ENCODE measurements around the gene CXXC4.

GRCh38 chr4:104446431-104447278, 48.0 kb downstream of the CXXC4 start:
- TF ChIP-seq POU6F1 (CRISPR knock-in tag; IDR thresholded peaks at IDR 0.05; ENCODE audit: borderline replicate concordance, low read depth): no peak
- TF ChIP-seq ARNTL (CRISPR knock-in tag; IDR thresholded peaks at IDR 0.05; ENCODE audit: borderline replicate concordance, low read depth): no peak
- no peak for TF ChIP-seq OSR1 (CRISPR knock-in tag; IDR thresholded peaks at IDR 0.05)
- no peak for TF ChIP-seq ZFP30 (CRISPR knock-in tag; IDR thresholded peaks at IDR 0.05)
- no peak for TF ChIP-seq PATZ1 (CRISPR knock-in tag; IDR thresholded peaks at IDR 0.05; ENCODE audit: borderline replicate concordance)
- no peak for TF ChIP-seq ZFP3 (CRISPR knock-in tag; IDR thresholded peaks at IDR 0.05)
- no peak for TF ChIP-seq CSDC2 (CRISPR knock-in tag; IDR thresholded peaks at IDR 0.05)
